Measurements from ENCODE around the gene SPATS2. TPM values are rescaled to one million over a fixed set of nuclear protein-coding genes. Genes with fewer than 3 reads are reported as not detected.

Gene SPATS2
- total and polyA plus RNA-seq, 10 of the 15 experiments (the other 5 are each of a cell fraction or from before 2014, with no cell fraction given), result 9.0 to 54.2 (median 27.5) TPM

- ATAC-seq (peak; percentile 22), FAIRE-seq (no peak), DNase-seq (ENCODE audit: low read depth, low spot score) (no peak)
- RAD21 ChIA-PET (ENCODE audit: unreplicated experiment), result interaction anchor here (0.5 to 4.5 kb wide), 12 partner anchors 12 to 768 kb away, joined by 3 to 54 read pairs (median 4); no protein-coding TSS in a partner anchor
- peak within 1 kb of the TSS; percentile 97 for H3K4me2 ChIP-seq (ENCODE audit: control insufficient read depth, insufficient read depth)
- no peaks in the 10 kb centered on the region for H3K9me3 ChIP-seq (replicated peaks; ENCODE audit: control insufficient read depth, insufficient read depth, low read length)
- H3K4me3 ChIP-seq, result peak within 1 kb of the TSS; percentile 49
- no peak within 1 kb of the TSS for H3K27ac ChIP-seq (ENCODE audit: control insufficient read depth, insufficient read depth)
- H2AFZ ChIP-seq (ENCODE audit: control insufficient read depth, low read depth, low read length), result peak within 1 kb of the TSS; percentile 61
- in situ Hi-C loops (cut with MboI), result no loop called here
- H4K20me1 ChIP-seq (ENCODE audit: control insufficient read depth, insufficient read depth), result no peaks in the 10 kb centered on the region; the same call in 1 of the 2 replicates
- H3K4me1 ChIP-seq (ENCODE audit: control insufficient read depth, insufficient read depth, low read length), result peaks cover 38% of the 10 kb centered on the region
- WGBS (ENCODE audit: insufficient coverage, insufficient replicate concordance, low lambda C conversion rate, missing lambda C conversion rate), result 6% methylated on average over 39 of the region's 47 CpGs
- H3K79me2 ChIP-seq (ENCODE audit: control insufficient read depth, insufficient read depth, low read length), result no peaks in the 10 kb centered on the region
- CTCF ChIA-PET, result interaction anchor here (0.6 to 9.5 kb wide), 23 partner anchors 11 to 464 kb away, joined by 3 to 231 read pairs (median 4); partner anchors contain the start of genes FAM186B, PRPH, SPATS2 and TROAP
- H3K36me3 ChIP-seq (ENCODE audit: control insufficient read depth in 2 of 2, insufficient read depth in 2 of 2, low read length in 1 of 2), result no peaks in the 10 kb centered on the region
- intact Hi-C loops (cut with micrococcal nuclease; ENCODE audit: unreplicated experiment), result no loop called here
- no TSS peak for BruUV-seq (replicated peaks)
- SMC1A ChIA-PET (ENCODE audit: uncharacterized antibody, unreplicated experiment), result interaction anchor here (0.9 to 4.5 kb wide), 7 partner anchors 11 to 168 kb away, joined by 3 to 30 read pairs (median 5); partner anchors contain the start of gene TROAP
- no peak within 1 kb of the TSS; the same call in 1 of the 2 replicates for H3K9ac ChIP-seq (ENCODE audit: control insufficient read depth, insufficient read depth, low read length)
- POLR2A ChIA-PET, result interaction anchor here (0.6 to 2.0 kb wide), 3 partner anchors 20 to 76 kb away, joined by 4 to 10 read pairs (median 5); partner anchors contain the start of gene SPATS2
- peaks cover 16 to 27% of the 10 kb centered on the region in 2 experiments for H3K27me3 ChIP-seq (replicated peaks in 1 of 2; ENCODE audit: control insufficient read depth in 2 of 2, insufficient read depth in 2 of 2, low read length in 1 of 2)
- TF ChIP-seq NR2F1 (conservative IDR thresholded peaks at IDR 0.05), result 0 out of 2 replicates have a peak, but pooled peaks have one; percentile 30
- TF ChIP-seq GABPA (IDR thresholded peaks at IDR 0.05; ENCODE audit: low read depth), result no peak
- no peak for TF ChIP-seq RUNX3 (IDR thresholded peaks at IDR 0.05; ENCODE audit: low read length)
- 0 out of 4 replicates have a peak, but pooled peaks of 1 of the 2 experiments have one; percentile 11 for TF ChIP-seq IKZF2 (IDR thresholded peaks at IDR 0.05)
- peak in 1 of 2 experiments; percentile 87; a peak in 2 of 3 replicates for TF ChIP-seq EGR1 (IDR thresholded peaks at IDR 0.05; ENCODE audit: borderline replicate concordance in 1 of 2, low read depth in 2 of 2, low read length in 2 of 2)
- no peak for TF ChIP-seq ZNF207 (IDR thresholded peaks at IDR 0.05; ENCODE audit: borderline replicate concordance)
- no peak for TF ChIP-seq HDAC2 (IDR thresholded peaks at IDR 0.05)
- TF ChIP-seq, protein P1, sequence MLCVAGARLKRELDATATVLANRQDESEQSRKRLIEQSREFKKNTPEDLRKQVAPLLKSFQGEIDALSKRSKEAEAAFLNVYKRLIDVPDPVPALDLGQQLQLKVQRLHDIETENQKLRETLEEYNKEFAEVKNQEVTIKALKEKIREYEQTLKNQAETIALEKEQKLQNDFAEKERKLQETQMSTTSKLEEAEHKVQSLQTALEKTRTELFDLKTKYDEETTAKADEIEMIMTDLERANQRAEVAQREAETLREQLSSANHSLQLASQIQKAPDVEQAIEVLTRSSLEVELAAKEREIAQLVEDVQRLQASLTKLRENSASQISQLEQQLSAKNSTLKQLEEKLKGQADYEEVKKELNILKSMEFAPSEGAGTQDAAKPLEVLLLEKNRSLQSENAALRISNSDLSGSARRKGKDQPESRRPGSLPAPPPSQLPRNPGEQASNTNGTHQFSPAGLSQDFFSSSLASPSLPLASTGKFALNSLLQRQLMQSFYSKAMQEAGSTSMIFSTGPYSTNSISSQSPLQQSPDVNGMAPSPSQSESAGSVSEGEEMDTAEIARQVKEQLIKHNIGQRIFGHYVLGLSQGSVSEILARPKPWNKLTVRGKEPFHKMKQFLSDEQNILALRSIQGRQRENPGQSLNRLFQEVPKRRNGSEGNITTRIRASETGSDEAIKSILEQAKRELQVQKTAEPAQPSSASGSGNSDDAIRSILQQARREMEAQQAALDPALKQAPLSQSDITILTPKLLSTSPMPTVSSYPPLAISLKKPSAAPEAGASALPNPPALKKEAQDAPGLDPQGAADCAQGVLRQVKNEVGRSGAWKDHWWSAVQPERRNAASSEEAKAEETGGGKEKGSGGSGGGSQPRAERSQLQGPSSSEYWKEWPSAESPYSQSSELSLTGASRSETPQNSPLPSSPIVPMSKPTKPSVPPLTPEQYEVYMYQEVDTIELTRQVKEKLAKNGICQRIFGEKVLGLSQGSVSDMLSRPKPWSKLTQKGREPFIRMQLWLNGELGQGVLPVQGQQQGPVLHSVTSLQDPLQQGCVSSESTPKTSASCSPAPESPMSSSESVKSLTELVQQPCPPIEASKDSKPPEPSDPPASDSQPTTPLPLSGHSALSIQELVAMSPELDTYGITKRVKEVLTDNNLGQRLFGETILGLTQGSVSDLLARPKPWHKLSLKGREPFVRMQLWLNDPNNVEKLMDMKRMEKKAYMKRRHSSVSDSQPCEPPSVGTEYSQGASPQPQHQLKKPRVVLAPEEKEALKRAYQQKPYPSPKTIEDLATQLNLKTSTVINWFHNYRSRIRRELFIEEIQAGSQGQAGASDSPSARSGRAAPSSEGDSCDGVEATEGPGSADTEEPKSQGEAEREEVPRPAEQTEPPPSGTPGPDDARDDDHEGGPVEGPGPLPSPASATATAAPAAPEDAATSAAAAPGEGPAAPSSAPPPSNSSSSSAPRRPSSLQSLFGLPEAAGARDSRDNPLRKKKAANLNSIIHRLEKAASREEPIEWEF (IDR thresholded peaks at IDR 0.05; ENCODE audit: insufficient replicate concordance, low read depth, low read length), result no peak
- no peak for TF ChIP-seq CBFB (IDR thresholded peaks at IDR 0.05; ENCODE audit: low read depth)
- no peak for TF ChIP-seq PRDM15 (CRISPR knock-in tag; IDR thresholded peaks at IDR 0.05)
- no peak for TF ChIP-seq HCFC1 (IDR thresholded peaks at IDR 0.05; ENCODE audit: low read length)
- no peak for TF ChIP-seq NFYA (IDR thresholded peaks at IDR 0.05; ENCODE audit: borderline replicate concordance, low read depth, low read length)
- TF ChIP-seq SUZ12 (IDR thresholded peaks at IDR 0.05; ENCODE audit: unreplicated experiment), result peak; percentile 100
- no peak for TF ChIP-seq KLF5 (IDR thresholded peaks at IDR 0.05; ENCODE audit: partially characterized antibody)
These were observed 20.5 kb upstream of the SPATS2 start, which contains the start of gene DNAJC22 for GRCh38 chr12:49346659-49347310. Gene DNAJC22 (plus strand): TSS chr12:49346888. CDS start chr12:49348873, 1,985 bp downstream.
